ENCODE measurements around the gene TOPAZ1. TPM values are rescaled to one million over a fixed set of nuclear protein-coding genes. Genes with fewer than 3 reads are reported as not detected.

Gene TOPAZ1
- total and polyA plus RNA-seq, 2 of the 13 experiments (the other 11 are each of a cell fraction or from before 2014, with no cell fraction given) = not detected

DNA sequence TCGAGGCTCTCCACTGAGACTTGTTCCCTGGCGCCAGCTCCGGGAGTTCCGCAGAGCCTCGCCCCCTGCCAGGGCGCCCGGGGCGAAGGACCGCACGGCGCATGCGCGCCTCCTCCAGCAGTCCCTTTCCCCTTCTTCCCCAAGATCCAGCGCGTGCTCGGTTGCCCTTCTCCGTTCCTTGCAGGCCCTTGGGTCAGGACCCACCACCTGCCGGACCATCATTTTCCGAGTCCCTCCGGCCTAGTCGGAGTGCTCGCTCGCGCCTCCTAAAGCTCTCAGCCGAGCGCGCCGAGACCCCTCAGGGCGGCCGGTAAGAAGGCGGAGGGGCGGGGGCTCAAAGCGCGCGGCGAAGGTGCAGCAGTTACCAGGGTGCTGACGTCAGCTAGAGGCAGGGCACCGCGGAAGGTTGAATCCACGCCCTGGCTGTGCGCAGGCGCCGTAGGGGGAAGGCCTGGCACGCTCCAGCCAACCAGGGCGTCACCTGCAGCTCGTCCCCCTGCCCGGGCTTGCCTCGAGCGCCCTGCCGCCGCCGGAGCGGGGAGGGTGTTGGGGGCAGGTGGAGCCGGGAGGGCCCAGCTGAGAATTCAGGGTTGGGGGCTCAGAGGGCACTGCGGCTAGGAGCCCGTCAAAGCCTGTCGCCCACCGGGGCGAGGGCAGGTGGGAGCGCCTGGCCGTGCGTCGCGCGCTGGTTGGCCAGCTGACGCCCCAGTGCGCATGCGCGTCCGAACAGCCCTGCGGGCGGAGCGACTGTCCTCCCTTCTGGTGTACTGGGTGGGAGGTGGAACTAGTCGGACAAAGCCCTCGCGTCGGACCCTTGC is 96.5 kb downstream of the TOPAZ1 start, which contains the start of gene TCAIM (continued):
- peak; percentile 93; the same call in 1 of the 2 replicates for TF ChIP-seq ZNF451 (CRISPR knock-in tag; IDR thresholded peaks at IDR 0.05)
- TF ChIP-seq ATF1 (CRISPR knock-in tag; IDR thresholded peaks at IDR 0.05) = peak; percentile 66; the same call in 1 of the 2 replicates
- no peak; the same call in 1 of the 2 replicates for TF ChIP-seq GATAD2A (CRISPR knock-in tag; IDR thresholded peaks at IDR 0.05)
- peak; percentile 63 for TF ChIP-seq ZSCAN9 (CRISPR knock-in tag; IDR thresholded peaks at IDR 0.05; ENCODE audit: borderline replicate concordance)
- TF ChIP-seq ZKSCAN1 (IDR thresholded peaks at IDR 0.05; ENCODE audit: low read length) = no peak
- 0 out of 2 replicates have a peak, but pooled peaks have one; percentile 56 for TF ChIP-seq MAZ (IDR thresholded peaks at IDR 0.05; ENCODE audit: borderline replicate concordance, low read depth, low read length)
- peak; percentile 99 for TF ChIP-seq MAZ (CRISPR knock-in tag; IDR thresholded peaks at IDR 0.05; ENCODE audit: low read depth)
- peak; percentile 82; the same call in 1 of the 2 replicates for TF ChIP-seq JUNB (CRISPR knock-in tag; IDR thresholded peaks at IDR 0.05; ENCODE audit: borderline replicate concordance)
- peak; percentile 96; the same call in 1 of the 2 replicates for TF ChIP-seq ZNF510 (CRISPR knock-in tag; IDR thresholded peaks at IDR 0.05; ENCODE audit: low read depth)
- TF ChIP-seq U2AF1 (optimal IDR thresholded peaks at IDR 0.05; ENCODE audit: low read depth, low read length) = peak; percentile 77
- TF ChIP-seq HNRNPLL (IDR thresholded peaks at IDR 0.05; ENCODE audit: low read depth, low read length, poor library complexity, severe bottlenecking) = peak; percentile 81
- no peak for TF ChIP-seq NPAS2 (CRISPR knock-in tag; IDR thresholded peaks at IDR 0.05; ENCODE audit: borderline replicate concordance)
- peak; percentile 80 for TF ChIP-seq ZBTB7A (CRISPR knock-in tag; IDR thresholded peaks at IDR 0.05)
- TF ChIP-seq, protein P1, sequence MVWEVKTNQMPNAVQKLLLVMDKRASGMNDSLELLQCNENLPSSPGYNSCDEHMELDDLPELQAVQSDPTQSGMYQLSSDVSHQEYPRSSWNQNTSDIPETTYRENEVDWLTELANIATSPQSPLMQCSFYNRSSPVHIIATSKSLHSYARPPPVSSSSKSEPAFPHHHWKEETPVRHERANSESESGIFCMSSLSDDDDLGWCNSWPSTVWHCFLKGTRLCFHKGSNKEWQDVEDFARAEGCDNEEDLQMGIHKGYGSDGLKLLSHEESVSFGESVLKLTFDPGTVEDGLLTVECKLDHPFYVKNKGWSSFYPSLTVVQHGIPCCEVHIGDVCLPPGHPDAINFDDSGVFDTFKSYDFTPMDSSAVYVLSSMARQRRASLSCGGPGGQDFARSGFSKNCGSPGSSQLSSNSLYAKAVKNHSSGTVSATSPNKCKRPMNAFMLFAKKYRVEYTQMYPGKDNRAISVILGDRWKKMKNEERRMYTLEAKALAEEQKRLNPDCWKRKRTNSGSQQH (CRISPR knock-in tag; IDR thresholded peaks at IDR 0.05; ENCODE audit: low read depth) = no peak
- peak; percentile 82 for TF ChIP-seq GATAD1 (CRISPR knock-in tag; IDR thresholded peaks at IDR 0.05)
- TF ChIP-seq, protein P2, sequence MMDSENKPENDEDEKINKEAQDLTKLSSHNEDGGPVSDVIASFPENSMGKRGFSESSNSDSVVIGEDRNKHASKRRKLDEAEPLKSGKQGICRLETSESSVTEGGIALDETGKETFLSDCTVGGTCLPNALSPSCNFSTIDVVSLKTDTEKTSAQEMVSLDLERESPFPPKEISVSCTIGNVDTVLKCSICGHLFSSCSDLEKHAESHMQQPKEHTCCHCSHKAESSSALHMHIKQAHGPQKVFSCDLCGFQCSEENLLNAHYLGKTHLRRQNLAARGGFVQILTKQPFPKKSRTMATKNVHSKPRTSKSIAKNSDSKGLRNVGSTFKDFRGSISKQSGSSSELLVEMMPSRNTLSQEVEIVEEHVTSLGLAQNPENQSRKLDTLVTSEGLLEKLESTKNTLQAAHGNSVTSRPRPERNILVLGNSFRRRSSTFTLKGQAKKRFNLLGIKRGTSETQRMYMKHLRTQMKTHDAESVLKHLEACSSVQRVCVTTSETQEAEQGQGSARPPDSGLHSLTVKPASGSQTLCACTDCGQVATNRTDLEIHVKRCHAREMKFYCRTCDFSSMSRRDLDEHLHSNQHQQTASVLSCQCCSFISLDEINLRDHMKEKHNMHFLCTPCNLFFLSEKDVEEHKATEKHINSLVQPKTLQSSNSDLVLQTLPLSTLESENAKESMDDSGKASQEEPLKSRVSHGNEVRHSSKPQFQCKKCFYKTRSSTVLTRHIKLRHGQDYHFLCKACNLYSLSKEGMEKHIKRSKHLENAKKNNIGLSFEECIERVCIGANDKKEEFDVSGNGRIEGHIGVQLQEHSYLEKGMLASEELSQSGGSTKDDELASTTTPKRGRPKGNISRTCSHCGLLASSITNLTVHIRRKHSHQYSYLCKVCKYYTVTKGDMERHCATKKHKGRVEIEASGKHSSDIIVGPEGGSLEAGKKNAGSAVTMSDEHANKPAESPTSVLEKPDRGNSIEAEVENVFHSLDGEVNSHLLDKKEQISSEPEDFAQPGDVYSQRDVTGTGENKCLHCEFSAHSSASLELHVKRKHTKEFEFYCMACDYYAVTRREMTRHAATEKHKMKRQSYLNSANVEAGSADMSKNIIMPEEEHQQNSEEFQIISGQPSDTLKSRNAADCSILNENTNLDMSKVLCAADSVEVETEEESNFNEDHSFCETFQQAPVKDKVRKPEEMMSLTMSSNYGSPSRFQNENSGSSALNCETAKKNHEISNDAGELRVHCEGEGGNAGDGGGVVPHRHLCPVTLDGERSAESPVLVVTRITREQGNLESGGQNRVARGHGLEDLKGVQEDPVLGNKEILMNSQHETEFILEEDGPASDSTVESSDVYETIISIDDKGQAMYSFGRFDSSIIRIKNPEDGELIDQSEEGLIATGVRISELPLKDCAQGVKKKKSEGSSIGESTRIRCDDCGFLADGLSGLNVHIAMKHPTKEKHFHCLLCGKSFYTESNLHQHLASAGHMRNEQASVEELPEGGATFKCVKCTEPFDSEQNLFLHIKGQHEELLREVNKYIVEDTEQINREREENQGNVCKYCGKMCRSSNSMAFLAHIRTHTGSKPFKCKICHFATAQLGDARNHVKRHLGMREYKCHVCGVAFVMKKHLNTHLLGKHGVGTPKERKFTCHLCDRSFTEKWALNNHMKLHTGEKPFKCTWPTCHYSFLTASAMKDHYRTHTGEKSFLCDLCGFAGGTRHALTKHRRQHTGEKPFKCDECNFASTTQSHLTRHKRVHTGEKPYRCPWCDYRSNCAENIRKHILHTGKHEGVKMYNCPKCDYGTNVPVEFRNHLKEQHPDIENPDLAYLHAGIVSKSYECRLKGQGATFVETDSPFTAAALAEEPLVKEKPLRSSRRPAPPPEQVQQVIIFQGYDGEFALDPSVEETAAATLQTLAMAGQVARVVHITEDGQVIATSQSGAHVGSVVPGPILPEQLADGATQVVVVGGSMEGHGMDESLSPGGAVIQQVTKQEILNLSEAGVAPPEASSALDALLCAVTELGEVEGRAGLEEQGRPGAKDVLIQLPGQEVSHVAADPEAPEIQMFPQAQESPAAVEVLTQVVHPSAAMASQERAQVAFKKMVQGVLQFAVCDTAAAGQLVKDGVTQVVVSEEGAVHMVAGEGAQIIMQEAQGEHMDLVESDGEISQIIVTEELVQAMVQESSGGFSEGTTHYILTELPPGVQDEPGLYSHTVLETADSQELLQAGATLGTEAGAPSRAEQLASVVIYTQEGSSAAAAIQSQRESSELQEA (CRISPR knock-in tag; IDR thresholded peaks at IDR 0.05; ENCODE audit: not compliant biosample characterization) = peak; percentile 100
- TF ChIP-seq MTF1 (CRISPR knock-in tag; IDR thresholded peaks at IDR 0.05) = 0 out of 2 replicates have a peak, but pooled peaks have one; percentile 33
- no peak for TF ChIP-seq PHB2 (IDR thresholded peaks at IDR 0.05; ENCODE audit: partially characterized antibody)
- peak; percentile 22 for TF ChIP-seq PTBP1 (IDR thresholded peaks at IDR 0.05; ENCODE audit: low read depth, low read length, poor library complexity, severe bottlenecking)
- TF ChIP-seq HHEX (CRISPR knock-in tag; IDR thresholded peaks at IDR 0.05) = no peak
- TF ChIP-seq, protein P3, sequence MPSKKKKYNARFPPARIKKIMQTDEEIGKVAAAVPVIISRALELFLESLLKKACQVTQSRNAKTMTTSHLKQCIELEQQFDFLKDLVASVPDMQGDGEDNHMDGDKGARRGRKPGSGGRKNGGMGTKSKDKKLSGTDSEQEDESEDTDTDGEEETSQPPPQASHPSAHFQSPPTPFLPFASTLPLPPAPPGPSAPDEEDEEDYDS (CRISPR knock-in tag; IDR thresholded peaks at IDR 0.05) = peak; percentile 84

Measured in HepG2 (cell line).